Measurements from ENCODE around the gene CALN1.

The CALN1 gene

GRCh38 chr7:72152161-72153131 is 259.7 kb downstream of the CALN1 start:
- no peak overlapping the region for H3K9ac ChIP-seq (ENCODE audit: low read length)
- no peak overlapping the region for H3K27ac ChIP-seq (ENCODE audit: low read length)
- no peaks in the 10 kb centered on the region for H4K20me1 ChIP-seq (ENCODE audit: insufficient read depth, low read length)
- no peak for DNase-seq
- H3F3A ChIP-seq (ENCODE audit: insufficient read depth, low read length): no peaks in the 10 kb centered on the region
- H3K4me2 ChIP-seq (ENCODE audit: low read depth, low read length): no peak overlapping the region
- H3K36me3 ChIP-seq (replicated peaks; ENCODE audit: insufficient read depth, low read length): no peaks in the 10 kb centered on the region
- H3K9me3 ChIP-seq (replicated peaks; ENCODE audit: insufficient read depth, low read length): no peaks in the 10 kb centered on the region
- H3K9me2 ChIP-seq (replicated peaks; ENCODE audit: insufficient read depth, low read length): no peaks in the 10 kb centered on the region
- H3K4me3 ChIP-seq (ENCODE audit: low read length): no peak overlapping the region
- no peaks in the 10 kb centered on the region for H3K4me1 ChIP-seq (ENCODE audit: low read length)
- H3K79me2 ChIP-seq (ENCODE audit: low read length): no peaks in the 10 kb centered on the region
- TF ChIP-seq EZH2 (optimal IDR thresholded peaks at IDR 0.05; ENCODE audit: low read depth, low read length) (no peak), CTCF (IDR thresholded peaks at IDR 0.05; ENCODE audit: low read length) (no peak), EZH2phosphoT487 (IDR thresholded peaks at IDR 0.05; ENCODE audit: low read length) (no peak)
- H2AFZ ChIP-seq (ENCODE audit: low read length): no peak overlapping the region
- H3K27me3 ChIP-seq (replicated peaks; ENCODE audit: insufficient read depth, low read length): no peaks in the 10 kb centered on the region

GRCh38 chr7:72140566-72140965 is 271.6 kb downstream of the CALN1 start:
- no peaks in the 10 kb centered on the region for H3F3A ChIP-seq (ENCODE audit: insufficient read depth, low read length)
- H3K9me2 ChIP-seq (replicated peaks; ENCODE audit: insufficient read depth, low read length): no peaks in the 10 kb centered on the region
- H3K27me3 ChIP-seq (replicated peaks; ENCODE audit: insufficient read depth, low read length): no peaks in the 10 kb centered on the region
- H3K27ac ChIP-seq (ENCODE audit: low read length): no peak overlapping the region
- no peaks in the 10 kb centered on the region for H3K9me3 ChIP-seq (replicated peaks; ENCODE audit: insufficient read depth, low read length)
- H4K20me1 ChIP-seq (ENCODE audit: insufficient read depth, low read length): no peaks in the 10 kb centered on the region
- H3K79me2 ChIP-seq (ENCODE audit: low read length): no peaks in the 10 kb centered on the region
- no peaks in the 10 kb centered on the region for H3K4me1 ChIP-seq (ENCODE audit: low read length)
- no peak overlapping the region for H2AFZ ChIP-seq (ENCODE audit: low read length)
- no peak overlapping the region for H3K4me2 ChIP-seq (ENCODE audit: low read depth, low read length)
- no peak for DNase-seq
- no peak for TF ChIP-seq EZH2 (optimal IDR thresholded peaks at IDR 0.05; ENCODE audit: low read depth, low read length)
- TF ChIP-seq CTCF (IDR thresholded peaks at IDR 0.05; ENCODE audit: low read length): no peak
- no peak for TF ChIP-seq EZH2phosphoT487 (IDR thresholded peaks at IDR 0.05; ENCODE audit: low read length)
- H3K36me3 ChIP-seq (replicated peaks; ENCODE audit: insufficient read depth, low read length): no peaks in the 10 kb centered on the region
- H3K9ac ChIP-seq (ENCODE audit: low read length): no peak overlapping the region
- H3K4me3 ChIP-seq (ENCODE audit: low read length): no peak overlapping the region

GRCh38 chr7:72127136-72127535 is 285.0 kb downstream of the CALN1 start:
- no peaks in the 10 kb centered on the region for H4K20me1 ChIP-seq (ENCODE audit: insufficient read depth, low read length)
- DNase-seq: no peak
- H3K4me2 ChIP-seq (ENCODE audit: low read depth, low read length): no peak overlapping the region
- H3K4me1 ChIP-seq (ENCODE audit: low read length): no peaks in the 10 kb centered on the region
- no peak overlapping the region for H3K9ac ChIP-seq (ENCODE audit: low read length)
- no peak overlapping the region for H3K4me3 ChIP-seq (ENCODE audit: low read length)
- H3F3A ChIP-seq (ENCODE audit: insufficient read depth, low read length): no peaks in the 10 kb centered on the region
- no peaks in the 10 kb centered on the region for H3K9me2 ChIP-seq (replicated peaks; ENCODE audit: insufficient read depth, low read length)
- H3K27ac ChIP-seq (ENCODE audit: low read length): no peak overlapping the region
- no peak overlapping the region for H2AFZ ChIP-seq (ENCODE audit: low read length)
- TF ChIP-seq EZH2phosphoT487 (IDR thresholded peaks at IDR 0.05; ENCODE audit: low read length): no peak
- no peak for TF ChIP-seq EZH2 (optimal IDR thresholded peaks at IDR 0.05; ENCODE audit: low read depth, low read length)
- no peak for TF ChIP-seq CTCF (IDR thresholded peaks at IDR 0.05; ENCODE audit: low read length)
- H3K27me3 ChIP-seq (replicated peaks; ENCODE audit: insufficient read depth, low read length): no peaks in the 10 kb centered on the region
- H3K9me3 ChIP-seq (replicated peaks; ENCODE audit: insufficient read depth, low read length): no peaks in the 10 kb centered on the region
- no peaks in the 10 kb centered on the region for H3K79me2 ChIP-seq (ENCODE audit: low read length)
- no peaks in the 10 kb centered on the region for H3K36me3 ChIP-seq (replicated peaks; ENCODE audit: insufficient read depth, low read length)
